B cell (primary cell): ENCODE results near the gene OCA2.

Source experiments
- EZH2 ChIP-seq: IDR thresholded peaks from 2 replicates; pipeline ENCODE4 v1.6.1; 2012; ENCODE audit warnings: borderline replicate concordance, low read depth, mild to moderate bottlenecking, moderate library complexity, low read length; ENCODE audit not compliant: insufficient read depth, poor library complexity, severe bottlenecking
- TF ChIP-seq, protein P1 (sequence below): fragments of 200-600 bp; IDR thresholded peaks from one replicate; pipeline ENCODE4 v1.8.0; 2022; ENCODE audit warnings: antibody characterized with exemption, mild to moderate bottlenecking

DNA sequence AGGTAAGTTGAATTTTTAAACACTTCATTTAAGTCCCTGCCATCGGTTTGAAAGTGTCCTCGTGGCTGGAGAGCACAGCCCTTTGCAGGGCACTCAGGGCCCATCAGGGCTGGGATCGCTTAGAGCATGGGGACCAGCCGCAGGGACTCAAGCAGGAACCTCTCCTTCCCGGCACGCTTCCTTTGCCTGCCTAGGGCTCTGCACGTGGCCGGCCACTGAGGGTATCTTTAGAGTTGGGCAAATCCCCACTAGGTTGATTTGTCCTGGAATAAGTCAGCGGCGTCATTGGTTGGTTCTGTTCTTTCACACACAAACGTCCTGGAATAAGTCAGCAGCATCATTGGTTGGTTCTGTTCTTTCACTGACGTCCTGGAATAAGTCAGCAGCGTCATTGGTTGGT, 131.6 kb downstream of the OCA2 start:
- TF ChIP-seq, protein P1, sequence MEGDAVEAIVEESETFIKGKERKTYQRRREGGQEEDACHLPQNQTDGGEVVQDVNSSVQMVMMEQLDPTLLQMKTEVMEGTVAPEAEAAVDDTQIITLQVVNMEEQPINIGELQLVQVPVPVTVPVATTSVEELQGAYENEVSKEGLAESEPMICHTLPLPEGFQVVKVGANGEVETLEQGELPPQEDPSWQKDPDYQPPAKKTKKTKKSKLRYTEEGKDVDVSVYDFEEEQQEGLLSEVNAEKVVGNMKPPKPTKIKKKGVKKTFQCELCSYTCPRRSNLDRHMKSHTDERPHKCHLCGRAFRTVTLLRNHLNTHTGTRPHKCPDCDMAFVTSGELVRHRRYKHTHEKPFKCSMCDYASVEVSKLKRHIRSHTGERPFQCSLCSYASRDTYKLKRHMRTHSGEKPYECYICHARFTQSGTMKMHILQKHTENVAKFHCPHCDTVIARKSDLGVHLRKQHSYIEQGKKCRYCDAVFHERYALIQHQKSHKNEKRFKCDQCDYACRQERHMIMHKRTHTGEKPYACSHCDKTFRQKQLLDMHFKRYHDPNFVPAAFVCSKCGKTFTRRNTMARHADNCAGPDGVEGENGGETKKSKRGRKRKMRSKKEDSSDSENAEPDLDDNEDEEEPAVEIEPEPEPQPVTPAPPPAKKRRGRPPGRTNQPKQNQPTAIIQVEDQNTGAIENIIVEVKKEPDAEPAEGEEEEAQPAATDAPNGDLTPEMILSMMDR, result no peak
- TF ChIP-seq EZH2, result no peak
